ENCODE measurements around the gene ROM1.
"Not testable (repeated sequence)": the region's sequence is repeated elsewhere in the genome, so short reads cannot be mapped to it uniquely, and the experiment has no call there.

Gene ROM1

DNA sequence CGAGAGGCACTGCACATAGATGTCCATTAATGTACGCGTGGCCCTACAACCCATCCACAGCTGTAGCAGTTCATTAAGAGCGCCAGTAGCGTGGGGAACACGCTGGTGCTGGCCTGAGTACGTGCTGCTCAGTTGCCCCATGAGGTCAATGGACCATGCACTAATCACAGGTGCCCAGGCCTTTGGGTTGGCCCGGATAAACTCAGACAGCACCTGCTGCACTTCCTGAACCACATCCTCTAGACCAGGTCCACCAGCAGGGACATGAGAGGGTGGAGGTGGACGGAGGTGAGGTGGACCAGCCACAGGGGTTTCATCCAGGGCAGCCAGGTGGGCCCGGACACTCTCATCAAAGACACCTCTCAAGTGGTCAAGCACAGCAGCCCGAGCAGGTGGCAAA, 36.4 kb downstream of the ROM1 start:
- no peak for DNase-seq (ENCODE audit: low read depth)

DNA sequence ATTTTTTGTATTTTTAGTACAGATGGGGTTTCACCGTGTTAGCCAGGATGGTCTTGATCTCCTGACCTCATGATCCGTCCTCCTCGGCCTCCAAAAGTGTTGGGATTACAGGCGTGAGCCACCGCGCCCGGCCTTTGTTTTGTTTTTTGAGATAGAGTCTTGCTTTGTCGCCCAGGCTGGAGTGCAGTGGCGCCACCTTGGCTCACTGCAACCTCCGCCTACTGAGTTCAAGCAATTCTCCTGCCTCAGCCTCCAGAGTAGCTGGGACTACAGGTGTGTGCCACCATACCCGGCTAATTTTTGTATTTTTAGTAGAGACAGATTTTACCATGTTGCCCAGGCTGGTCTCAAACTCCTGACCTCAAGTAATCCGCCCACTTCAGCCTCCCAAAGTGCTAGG, 37.2 kb downstream of the ROM1 start:
- not testable (repeated sequence) for DNase-seq (ENCODE audit: low read depth)

GRCh38 chr11:62652161-62653006, 39.3 kb downstream of the ROM1 start:
- DNase-seq (ENCODE audit: low read depth): no peak

DNA sequence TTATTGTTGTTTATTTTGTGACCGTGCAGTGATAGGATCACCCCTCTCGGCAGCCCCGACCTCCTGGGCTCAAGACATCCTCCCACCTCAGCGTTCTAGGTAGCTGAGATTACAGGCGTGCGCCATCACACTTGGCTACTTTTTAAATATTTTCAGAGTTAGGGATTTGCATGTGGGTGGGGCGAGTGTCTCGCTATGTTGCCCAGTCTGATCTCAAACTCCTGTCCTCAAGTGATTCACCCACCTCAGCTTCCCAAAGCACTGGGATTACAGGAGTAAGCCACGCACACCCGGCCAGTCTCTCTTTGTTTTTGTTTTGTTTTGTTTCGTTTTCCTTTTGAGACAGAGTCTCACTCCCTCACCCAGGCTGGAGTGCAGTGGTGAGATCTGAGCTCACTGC, 41.2 kb downstream of the ROM1 start:
- DNase-seq (ENCODE audit: low read depth): no peak

GRCh38 chr11:62656796-62657429, 43.9 kb downstream of the ROM1 start:
- DNase-seq (ENCODE audit: low read depth): no peak

DNA sequence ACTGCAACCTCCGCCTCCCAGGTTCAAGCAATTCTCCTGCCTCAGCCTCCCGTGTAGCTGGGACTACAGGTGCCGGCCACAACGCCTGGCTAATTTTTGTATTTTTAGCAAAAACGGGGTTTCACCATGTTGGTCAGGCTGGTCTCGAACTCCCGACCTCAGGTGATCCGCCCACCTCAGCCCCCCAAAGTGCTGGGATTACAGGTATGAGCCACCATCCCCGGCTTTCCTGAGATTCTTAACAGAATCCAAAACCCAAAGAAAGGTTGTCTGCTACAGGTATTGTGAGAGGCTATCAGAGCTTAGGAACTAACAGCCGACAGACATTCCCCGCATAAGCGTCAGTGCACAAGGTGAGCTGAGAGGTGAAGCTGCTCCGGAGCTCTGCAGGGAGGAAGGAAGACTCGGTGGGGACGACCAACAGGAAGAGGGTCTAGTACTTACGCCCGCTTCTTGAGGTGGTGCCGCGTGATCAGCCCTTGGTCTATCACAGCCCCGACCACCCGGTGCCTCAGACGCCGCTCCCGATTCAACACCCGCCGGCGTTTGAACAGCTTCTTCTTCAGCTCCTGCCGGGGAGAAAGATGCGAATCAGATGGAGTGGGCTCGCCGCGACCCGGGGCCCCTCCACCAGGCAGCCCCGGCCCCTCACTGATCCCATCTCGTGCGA, 51.5 kb downstream of the ROM1 start:
- peak; percentile 58 for DNase-seq (ENCODE audit: low read depth)
